Measurements from ENCODE around the gene HPCA. TPM values are rescaled to one million over a fixed set of nuclear protein-coding genes. Genes with fewer than 3 reads are reported as not detected.

The HPCA gene
- total RNA-seq, 4 donors from 2014 or later = 0.53 TPM; not detected in 3

DNA sequence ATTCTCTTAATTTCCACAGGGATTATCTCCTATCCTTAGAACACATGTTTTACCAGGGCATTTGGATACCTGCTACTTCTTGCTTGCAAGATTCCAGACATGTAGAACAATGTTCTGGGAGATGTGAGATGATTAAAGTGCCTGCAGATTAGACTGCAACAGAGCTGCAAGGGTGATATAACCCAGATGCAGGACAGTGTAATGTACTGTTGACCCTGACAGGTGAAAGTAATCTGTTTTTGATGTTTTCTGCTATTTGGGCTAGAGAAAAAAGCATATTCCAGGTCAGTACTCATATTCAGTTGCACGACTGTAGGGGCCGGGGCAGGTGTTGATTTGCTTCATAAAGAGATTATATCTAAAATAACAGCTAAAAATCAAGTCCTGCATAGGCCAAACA is 42.0 kb downstream of the HPCA start:
- H3K27ac ChIP-seq = no peak overlapping the region
- no peaks in the 10 kb centered on the region for H3K9me3 ChIP-seq
- H3K4me1 ChIP-seq = peaks cover 0 to 20% (median 3%) of the 10 kb centered on the region in 4 donors
- no peak for DNase-seq
- TF ChIP-seq, protein P1, sequence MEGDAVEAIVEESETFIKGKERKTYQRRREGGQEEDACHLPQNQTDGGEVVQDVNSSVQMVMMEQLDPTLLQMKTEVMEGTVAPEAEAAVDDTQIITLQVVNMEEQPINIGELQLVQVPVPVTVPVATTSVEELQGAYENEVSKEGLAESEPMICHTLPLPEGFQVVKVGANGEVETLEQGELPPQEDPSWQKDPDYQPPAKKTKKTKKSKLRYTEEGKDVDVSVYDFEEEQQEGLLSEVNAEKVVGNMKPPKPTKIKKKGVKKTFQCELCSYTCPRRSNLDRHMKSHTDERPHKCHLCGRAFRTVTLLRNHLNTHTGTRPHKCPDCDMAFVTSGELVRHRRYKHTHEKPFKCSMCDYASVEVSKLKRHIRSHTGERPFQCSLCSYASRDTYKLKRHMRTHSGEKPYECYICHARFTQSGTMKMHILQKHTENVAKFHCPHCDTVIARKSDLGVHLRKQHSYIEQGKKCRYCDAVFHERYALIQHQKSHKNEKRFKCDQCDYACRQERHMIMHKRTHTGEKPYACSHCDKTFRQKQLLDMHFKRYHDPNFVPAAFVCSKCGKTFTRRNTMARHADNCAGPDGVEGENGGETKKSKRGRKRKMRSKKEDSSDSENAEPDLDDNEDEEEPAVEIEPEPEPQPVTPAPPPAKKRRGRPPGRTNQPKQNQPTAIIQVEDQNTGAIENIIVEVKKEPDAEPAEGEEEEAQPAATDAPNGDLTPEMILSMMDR (IDR thresholded peaks at IDR 0.05) = no peak
- no peak for TF ChIP-seq POLR2A (IDR thresholded peaks at IDR 0.05)
- no peak overlapping the region for H3K4me3 ChIP-seq
- H3K36me3 ChIP-seq = no peaks in the 10 kb centered on the region
- H3K27me3 ChIP-seq = no peaks in the 10 kb centered on the region

DNA sequence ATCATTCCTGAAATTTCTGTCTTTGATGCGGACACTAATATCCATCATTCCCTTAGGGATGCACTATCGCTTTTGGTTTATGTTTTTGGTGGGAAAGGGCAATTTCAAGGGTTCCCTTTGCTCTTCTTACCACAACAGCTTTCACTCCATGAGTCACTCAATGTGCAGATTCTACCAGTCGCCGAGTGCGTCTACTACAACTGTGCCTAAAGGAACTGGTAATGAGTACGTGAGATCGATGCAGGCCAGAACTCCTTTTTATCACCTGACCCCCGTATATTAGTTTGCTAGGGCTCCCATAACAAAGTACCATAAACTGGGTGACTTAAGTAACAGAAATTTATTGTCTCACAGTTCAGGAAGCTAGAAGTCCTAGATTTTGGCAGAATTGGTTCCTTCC is 42.4 kb downstream of the HPCA start:
- no peak for TF ChIP-seq POLR2A (IDR thresholded peaks at IDR 0.05)
- TF ChIP-seq, protein P1 (IDR thresholded peaks at IDR 0.05) = no peak
- Histone ChIP-seq H3K9me3 (no peaks in the 10 kb centered on the region), H3K27me3 (no peaks in the 10 kb centered on the region), H3K27ac (no peak overlapping the region), H3K36me3 (no peaks in the 10 kb centered on the region), H3K4me1 (peaks cover 0 to 20% (median 3%) of the 10 kb centered on the region in 4 donors), H3K4me3 (no peak overlapping the region)
- no peak for DNase-seq

DNA sequence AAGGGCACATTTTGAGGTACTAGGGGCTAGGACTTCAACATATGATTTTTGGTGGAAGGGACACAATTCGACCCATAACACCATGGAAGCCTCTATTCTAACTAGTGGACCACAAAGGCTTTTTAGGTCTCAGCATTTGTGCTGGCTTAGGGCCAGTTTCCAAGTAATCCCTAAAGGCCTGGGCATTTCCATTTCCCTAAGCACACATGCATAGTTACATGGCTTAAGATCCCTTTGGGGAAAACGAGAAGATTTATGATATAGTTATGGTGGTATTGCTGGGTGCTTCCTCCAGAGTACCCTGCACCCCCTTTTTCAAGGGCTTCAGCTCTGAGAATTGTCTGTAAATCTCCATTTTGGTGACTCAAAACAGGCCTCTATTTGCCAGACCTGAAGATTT is 43.1 kb downstream of the HPCA start:
- no peaks in the 10 kb centered on the region for H3K9me3 ChIP-seq
- peaks cover 0 to 21% (median 3%) of the 10 kb centered on the region in 4 donors for H3K4me1 ChIP-seq
- H3K4me3 ChIP-seq = no peak overlapping the region
- H3K27ac ChIP-seq = no peak overlapping the region
- no peaks in the 10 kb centered on the region for H3K36me3 ChIP-seq
- no peak for DNase-seq
- no peaks in the 10 kb centered on the region for H3K27me3 ChIP-seq
- TF ChIP-seq POLR2A (IDR thresholded peaks at IDR 0.05) = no peak
- TF ChIP-seq, protein P1 (IDR thresholded peaks at IDR 0.05) = no peak

DNA sequence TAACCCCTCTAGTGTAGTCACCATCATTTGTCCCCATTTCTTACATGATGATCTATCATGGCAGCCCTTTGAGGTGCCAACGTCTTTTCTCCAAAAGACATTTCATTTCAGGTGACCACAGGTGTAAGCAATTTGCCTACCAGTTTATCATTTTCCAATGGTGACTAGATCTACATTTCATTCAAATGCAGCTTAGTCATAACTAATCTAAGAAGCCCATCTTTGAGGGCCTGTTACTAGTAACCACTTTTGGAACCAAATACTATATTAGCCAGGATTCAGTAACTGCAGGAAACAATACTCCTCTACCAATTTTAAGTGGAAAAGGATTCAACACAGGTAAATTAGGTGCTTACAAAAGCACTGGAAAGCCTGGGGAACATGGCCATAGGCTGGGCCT is 45.5 kb downstream of the HPCA start:
- H3K36me3 ChIP-seq = peaks cover 0 to 7% (median 0%) of the 10 kb centered on the region in 3 donors
- TF ChIP-seq POLR2A (IDR thresholded peaks at IDR 0.05) = no peak
- TF ChIP-seq, protein P1 (IDR thresholded peaks at IDR 0.05) = no peak
- no peaks in the 10 kb centered on the region for H3K27me3 ChIP-seq
- H3K4me1 ChIP-seq = peaks cover 0 to 20% (median 2%) of the 10 kb centered on the region in 4 donors
- no peak for DNase-seq
- no peak overlapping the region for H3K4me3 ChIP-seq
- no peak overlapping the region for H3K27ac ChIP-seq
- H3K9me3 ChIP-seq = no peaks in the 10 kb centered on the region

DNA sequence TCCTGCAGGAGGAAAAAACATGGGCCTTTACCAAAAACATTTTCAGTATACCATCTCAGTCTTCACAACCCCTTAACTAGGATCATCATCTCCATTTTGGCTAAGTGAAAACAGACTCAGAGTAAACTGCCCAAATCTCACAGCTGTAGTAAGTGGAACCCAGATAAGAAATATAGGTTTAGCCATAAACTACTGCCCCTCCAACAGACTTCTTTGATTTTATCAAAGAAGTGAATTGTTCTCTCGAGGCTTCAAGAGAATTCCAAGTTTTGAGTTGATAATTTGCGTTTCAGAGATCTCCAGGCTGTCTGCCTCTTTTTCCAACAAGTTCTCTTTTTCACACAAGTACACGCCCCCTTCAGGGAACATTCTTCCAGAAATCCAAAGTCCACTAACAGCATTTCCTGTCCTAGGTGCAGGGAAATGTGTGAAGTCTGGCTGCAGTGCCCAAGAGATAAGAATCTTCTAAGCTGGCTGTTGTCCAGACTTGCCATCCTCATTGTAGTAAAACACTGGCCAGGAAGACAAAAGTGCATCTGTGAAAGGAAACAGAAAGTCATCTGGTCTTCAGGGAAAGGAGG is 47.5 kb downstream of the HPCA start:
- H3K4me3 ChIP-seq = no peak overlapping the region
- H3K27me3 ChIP-seq = no peaks in the 10 kb centered on the region
- H3K9me3 ChIP-seq = no peaks in the 10 kb centered on the region
- DNase-seq = peak in 1 of 3 donors; percentile 81
- peaks cover 0 to 27% (median 2%) of the 10 kb centered on the region in 4 donors for H3K4me1 ChIP-seq
- H3K27ac ChIP-seq = peak overlapping the region in 3 of 4 donors; percentile 60 to 91 (median 73)
- no peak for TF ChIP-seq POLR2A (IDR thresholded peaks at IDR 0.05)
- TF ChIP-seq, protein P1 (IDR thresholded peaks at IDR 0.05) = no peak
- H3K36me3 ChIP-seq = peaks cover 0 to 25% (median 0%) of the 10 kb centered on the region in 3 donors

All from Peyer's patch (tissue), 4 donors.